ENCODE results near the gene ZNF532.

- no peak for TF ChIP-seq CTCF (IDR thresholded peaks at IDR 0.05)
- no peak for TF ChIP-seq POLR2A (IDR thresholded peaks at IDR 0.05)
Measured at GRCh38 chr18:58844871-58845270, 19.8 kb upstream of the ZNF532 start.

Measured in Peyer's patch (tissue), 4 donors.